ENCODE measurements around the gene SNX8. TPM values are rescaled to one million over a fixed set of nuclear protein-coding genes. Genes with fewer than 3 reads are reported as not detected.

The SNX8 gene
- total and polyA plus RNA-seq, 2 of the 4 experiments (the other 2 are of a cell fraction) = 7.7 to 55.9 TPM

- Histone ChIP-seq H2AFZ (replicated peaks; ENCODE audit: low read length, poor library complexity) (no peak overlapping the region), H3K79me1 (ENCODE audit: low read depth in 1 of 2, low read length in 2 of 2) (peaks cover 14 to 59% of the 10 kb centered on the region in 2 experiments), H4K8ac (ENCODE audit: low read depth in 2 of 2, low read length in 2 of 2) (no peak overlapping the region), H2BK20ac (ENCODE audit: low read depth, low read length) (no peak overlapping the region), H3K4ac (ENCODE audit: low read depth, low read length) (no peak overlapping the region), H4K20me1 (ENCODE audit: insufficient read depth, low read length) (no peaks in the 10 kb centered on the region; the same call in 1 of the 2 replicates), H3K9me1 (ENCODE audit: insufficient read depth, low read length) (peaks cover 5% of the 10 kb centered on the region; the same call in 1 of the 2 replicates), H2AK9ac (replicated peaks; ENCODE audit: low read depth, low read length, poor library complexity) (no peak overlapping the region), H3K4me1 (ENCODE audit: control insufficient read depth, insufficient read depth, low read length) (peaks cover 3% of the 10 kb centered on the region), H3K9me3 (ENCODE audit: control insufficient read depth, insufficient read depth, low read length) (no peaks in the 10 kb centered on the region), H4K91ac (ENCODE audit: insufficient read depth, low read depth, low read length) (no peak overlapping the region), H3K9ac (ENCODE audit: low read depth, low read length) (no peak overlapping the region), H3K27ac (ENCODE audit: insufficient read depth, low read length) (no peak overlapping the region), H3K4me2 (ENCODE audit: low read depth, low read length) (no peak overlapping the region), H2BK15ac (ENCODE audit: low read depth, low read length) (no peak overlapping the region), H3K23ac (ENCODE audit: low read depth, low read length) (no peak overlapping the region), H3K14ac (replicated peaks; ENCODE audit: low read depth, low read length) (no peak overlapping the region), H4K5ac (ENCODE audit: low read depth, low read length) (no peak overlapping the region), H2BK5ac (ENCODE audit: low read depth, low read length, poor library complexity, severe bottlenecking) (no peak overlapping the region), H3K18ac (ENCODE audit: low read depth, low read length) (no peak overlapping the region), H3K36me3 (ENCODE audit: control insufficient read depth, insufficient read depth, low read length) (peaks cover 33% of the 10 kb centered on the region), H3K27me3 (ENCODE audit: control insufficient read depth, insufficient read depth, low read length) (no peaks in the 10 kb centered on the region), H3K4me3 (ENCODE audit: insufficient read depth, low read depth, low read length) (no peak overlapping the region), H2BK120ac (ENCODE audit: low read depth, low read length) (no peak overlapping the region), H2AK5ac (ENCODE audit: low read depth, low read length) (no peak overlapping the region), H3K56ac (ENCODE audit: extremely low read depth, insufficient read depth, low read length) (no peak overlapping the region)
- CTCF ChIA-PET = no interaction called here
- in situ Hi-C loops (cut with MboI; ENCODE audit: low sequenced_read_pairs) (no loop called here), dilution Hi-C loops (cut with HindIII; ENCODE audit: low sequenced_read_pairs, unreplicated experiment) (no loop called here), intact Hi-C loops (cut with micrococcal nuclease) (no loop called here)
- WGBS, 2 experiments (ENCODE audit: extremely low coverage in 2 of 2, insufficient read length in 1 of 2) = 100% methylated on average over 3 of the region's 8 CpGs; no CpG with 5 or more reads in 1 of the 2 experiments
- no TSS peak for BruUV-seq (replicated peaks)
- ATAC-seq (ENCODE audit: low read depth) = no peak
- DNase-seq = no peak
- POLR2A ChIA-PET (ENCODE audit: unreplicated experiment) = no interaction called here
- TF ChIP-seq BHLHE40 (IDR thresholded peaks at IDR 0.05; ENCODE audit: low read depth, low read length) = no peak
- TF ChIP-seq USF2 (IDR thresholded peaks at IDR 0.05; ENCODE audit: low read depth, low read length) = no peak
- TF ChIP-seq SMC3 (IDR thresholded peaks at IDR 0.05; ENCODE audit: low read depth, low read length) = no peak
Measured at GRCh38 chr7:2230226-2230625, 84.0 kb downstream of the SNX8 start.

Measured in IMR-90 (cell line).